ENCODE measurements around the gene PPM1H.

PPM1H gene

DNA sequence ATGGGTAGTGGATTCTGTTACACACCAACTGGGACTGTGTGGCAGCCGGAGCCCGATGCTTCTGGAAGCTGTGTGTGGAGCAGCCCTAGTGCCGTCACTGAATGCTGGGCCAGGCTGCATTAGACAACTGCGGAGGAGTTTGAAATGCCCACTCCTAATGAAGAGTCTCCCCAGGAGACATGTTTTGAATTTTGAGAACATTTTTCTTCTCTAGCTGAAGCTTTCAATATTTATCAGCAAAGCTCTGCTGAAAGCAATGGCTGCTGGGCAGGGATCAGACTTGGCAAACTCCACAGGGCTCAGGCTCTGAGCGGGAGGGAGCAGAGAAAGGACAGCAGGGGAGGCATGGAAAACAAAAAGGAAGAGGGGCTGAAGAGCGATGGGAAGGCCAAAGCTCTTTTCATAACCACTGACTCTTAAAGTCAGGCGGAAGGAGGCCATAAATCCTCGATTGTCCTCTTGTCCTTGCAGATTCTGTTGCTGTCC lies 279.2 kb downstream of the PPM1H start:
- no peaks in the 10 kb centered on the region for H3K36me3 ChIP-seq
- no peaks in the 10 kb centered on the region for H3K9me3 ChIP-seq
- no peak overlapping the region for H3K4me3 ChIP-seq (ENCODE audit: low read depth in 1 of 2, low read length in 1 of 2)
- H3K27ac ChIP-seq, result no peak overlapping the region
- no peaks in the 10 kb centered on the region for H3K27me3 ChIP-seq
- H3K4me1 ChIP-seq (ENCODE audit: control insufficient read depth in 1 of 2, insufficient read depth in 1 of 2, low read depth in 1 of 2, low read length in 1 of 2), result peaks cover 4 to 6% of the 10 kb centered on the region in 2 experiments
- TF ChIP-seq, protein P1, sequence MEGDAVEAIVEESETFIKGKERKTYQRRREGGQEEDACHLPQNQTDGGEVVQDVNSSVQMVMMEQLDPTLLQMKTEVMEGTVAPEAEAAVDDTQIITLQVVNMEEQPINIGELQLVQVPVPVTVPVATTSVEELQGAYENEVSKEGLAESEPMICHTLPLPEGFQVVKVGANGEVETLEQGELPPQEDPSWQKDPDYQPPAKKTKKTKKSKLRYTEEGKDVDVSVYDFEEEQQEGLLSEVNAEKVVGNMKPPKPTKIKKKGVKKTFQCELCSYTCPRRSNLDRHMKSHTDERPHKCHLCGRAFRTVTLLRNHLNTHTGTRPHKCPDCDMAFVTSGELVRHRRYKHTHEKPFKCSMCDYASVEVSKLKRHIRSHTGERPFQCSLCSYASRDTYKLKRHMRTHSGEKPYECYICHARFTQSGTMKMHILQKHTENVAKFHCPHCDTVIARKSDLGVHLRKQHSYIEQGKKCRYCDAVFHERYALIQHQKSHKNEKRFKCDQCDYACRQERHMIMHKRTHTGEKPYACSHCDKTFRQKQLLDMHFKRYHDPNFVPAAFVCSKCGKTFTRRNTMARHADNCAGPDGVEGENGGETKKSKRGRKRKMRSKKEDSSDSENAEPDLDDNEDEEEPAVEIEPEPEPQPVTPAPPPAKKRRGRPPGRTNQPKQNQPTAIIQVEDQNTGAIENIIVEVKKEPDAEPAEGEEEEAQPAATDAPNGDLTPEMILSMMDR (IDR thresholded peaks at IDR 0.05), result no peak

DNA sequence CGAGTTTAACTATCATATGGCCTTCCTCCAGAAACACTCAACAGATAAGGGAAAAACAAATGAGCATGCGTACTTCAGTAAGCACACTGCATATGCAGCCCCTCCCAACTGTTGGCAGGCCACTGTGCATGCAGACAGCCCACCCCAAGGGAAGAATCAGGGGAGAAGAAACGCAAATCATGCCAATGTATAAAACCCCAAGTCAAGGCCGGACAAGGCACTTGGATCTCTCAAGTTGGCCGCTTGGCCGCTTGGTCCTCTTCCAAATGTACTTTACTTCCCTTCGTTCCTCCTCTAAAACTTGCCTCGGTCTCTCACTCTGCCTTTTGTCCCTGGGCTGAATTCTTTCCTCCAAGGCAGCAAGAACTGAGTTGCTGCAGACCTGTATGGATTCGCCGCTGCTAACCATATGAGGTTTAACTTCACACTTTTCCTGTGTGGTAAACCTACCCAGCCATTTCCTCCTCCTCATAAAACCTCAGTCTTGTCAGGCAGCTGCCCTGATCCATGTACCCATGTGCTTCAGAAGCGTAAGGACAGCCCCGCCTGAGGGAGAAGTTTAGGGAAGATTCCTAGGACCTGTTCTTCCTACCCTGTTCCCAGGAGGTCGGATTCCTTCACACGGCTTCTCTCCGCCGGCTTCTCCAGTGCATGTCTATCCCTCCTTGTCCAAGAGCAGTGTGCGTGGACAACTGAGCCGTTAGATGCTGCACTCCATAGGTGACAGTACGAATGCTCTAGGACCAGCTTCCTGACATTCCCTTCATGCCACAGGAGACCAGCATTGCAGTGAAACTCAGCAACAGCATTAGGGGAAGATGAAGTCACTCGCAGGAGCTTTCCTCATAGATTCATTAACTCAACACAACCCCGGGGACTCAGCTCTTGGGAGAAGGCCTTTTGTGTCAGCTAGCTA lies 280.4 kb downstream of the PPM1H start:
- Histone ChIP-seq H3K4me1 (ENCODE audit: control insufficient read depth in 1 of 2, insufficient read depth in 1 of 2, low read depth in 1 of 2, low read length in 1 of 2) (peaks cover 4 to 6% of the 10 kb centered on the region in 2 experiments), H3K36me3 (no peaks in the 10 kb centered on the region), H3K27ac (no peak overlapping the region), H3K4me3 (ENCODE audit: low read depth in 1 of 2, low read length in 1 of 2) (no peak overlapping the region), H3K27me3 (no peaks in the 10 kb centered on the region), H3K9me3 (no peaks in the 10 kb centered on the region)
- TF ChIP-seq, protein P1 (IDR thresholded peaks at IDR 0.05), result no peak

DNA sequence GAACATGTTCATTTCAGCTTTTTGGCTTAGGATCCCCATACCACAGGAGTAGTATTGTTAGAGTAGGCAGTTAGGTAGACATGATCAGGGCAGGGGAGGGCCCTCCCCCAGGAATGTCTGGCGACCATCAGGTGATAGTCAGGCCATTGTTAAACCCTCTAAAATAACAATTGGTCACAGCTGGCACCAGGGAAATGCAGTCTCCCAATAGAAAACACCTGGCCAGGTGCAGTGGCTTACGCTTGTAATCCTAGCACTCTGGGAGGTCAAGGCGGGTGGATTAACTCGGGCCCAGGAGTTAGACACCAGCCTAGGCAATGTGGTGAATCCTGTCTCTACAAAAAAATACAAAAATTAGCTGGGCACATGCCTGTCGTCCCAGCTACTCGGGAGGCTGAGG lies 281.2 kb downstream of the PPM1H start:
- no peak overlapping the region for H3K27ac ChIP-seq
- no peaks in the 10 kb centered on the region for H3K27me3 ChIP-seq
- TF ChIP-seq, protein P1 (IDR thresholded peaks at IDR 0.05), result no peak
- H3K4me1 ChIP-seq (ENCODE audit: control insufficient read depth in 1 of 2, insufficient read depth in 1 of 2, low read depth in 1 of 2, low read length in 1 of 2), result peaks cover 4 to 6% of the 10 kb centered on the region in 2 experiments
- no peaks in the 10 kb centered on the region for H3K36me3 ChIP-seq
- H3K9me3 ChIP-seq, result no peaks in the 10 kb centered on the region
- H3K4me3 ChIP-seq (ENCODE audit: low read depth in 1 of 2, low read length in 1 of 2), result no peak overlapping the region

DNA sequence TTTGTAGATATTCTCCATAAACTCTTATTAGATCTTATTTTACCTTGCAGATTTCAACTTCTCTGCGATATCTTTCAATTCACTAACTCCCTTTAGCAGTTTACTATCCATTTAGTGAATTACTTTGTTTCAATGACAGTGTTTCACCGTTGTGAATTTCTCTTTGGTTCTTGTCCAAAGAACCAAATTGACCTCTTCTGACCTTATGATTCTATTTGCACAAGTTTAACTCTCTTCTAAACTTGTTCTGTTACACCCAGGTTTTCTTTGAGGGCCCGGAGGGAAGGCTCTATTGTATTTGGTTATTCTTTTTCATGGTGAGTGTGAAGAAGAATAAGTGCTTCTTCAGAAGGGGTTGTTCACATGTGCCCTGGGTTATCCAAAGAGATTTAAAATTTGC lies 281.6 kb downstream of the PPM1H start:
- Histone ChIP-seq H3K36me3 (peaks cover 2% of the 10 kb centered on the region), H3K4me3 (ENCODE audit: low read depth in 1 of 2, low read length in 1 of 2) (no peak overlapping the region), H3K27me3 (no peaks in the 10 kb centered on the region), H3K4me1 (ENCODE audit: control insufficient read depth in 1 of 2, insufficient read depth in 1 of 2, low read depth in 1 of 2, low read length in 1 of 2) (peaks cover under 1 to 4% of the 10 kb centered on the region in 2 experiments), H3K9me3 (no peaks in the 10 kb centered on the region), H3K27ac (no peak overlapping the region)
- TF ChIP-seq, protein P1 (IDR thresholded peaks at IDR 0.05), result no peak

DNA sequence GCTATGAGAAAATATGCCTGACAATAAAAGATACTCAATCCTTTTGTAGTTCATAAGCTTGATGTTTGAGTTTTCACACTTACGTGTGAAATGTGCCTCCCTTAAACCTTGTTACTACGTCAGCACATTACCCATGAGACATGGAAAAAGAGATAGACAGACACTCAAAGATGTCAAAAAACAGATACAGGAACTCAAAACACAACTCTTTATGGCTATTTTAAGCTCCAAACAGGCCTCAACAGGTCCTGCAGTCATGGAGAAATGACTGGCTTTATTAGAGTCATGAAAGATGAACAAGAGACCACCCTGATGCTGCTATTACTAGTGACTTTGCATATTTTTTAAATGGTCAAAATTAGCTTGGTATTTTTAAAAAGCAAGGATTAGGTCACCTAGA lies 283.8 kb downstream of the PPM1H start:
- Histone ChIP-seq H3K9me3 (no peaks in the 10 kb centered on the region), H3K27me3 (no peaks in the 10 kb centered on the region)
- TF ChIP-seq, protein P1 (IDR thresholded peaks at IDR 0.05), result no peak

More for the DNA sequence above, 283.8 kb downstream of the PPM1H start:
- Histone ChIP-seq H3K36me3 (peaks cover 23% of the 10 kb centered on the region), H3K4me3 (ENCODE audit: low read depth in 1 of 2, low read length in 1 of 2) (no peak overlapping the region), H3K27ac (no peak overlapping the region), H3K4me1 (ENCODE audit: control insufficient read depth in 1 of 2, insufficient read depth in 1 of 2, low read depth in 1 of 2, low read length in 1 of 2) (peaks cover 0 to 3% of the 10 kb centered on the region in 2 experiments)
